GM23338 (cell line): ENCODE measurements around the gene CCDC120.

Experiments
- CREB1 ChIP-seq: fragments of 250-450 bp; sonication (Bioruptor Pico); IDR thresholded peaks from 2 replicates; pipeline ENCODE4 v1.5.0; 2020; ENCODE audit warnings: low read depth, mild to moderate bottlenecking, moderate library complexity
- CTCF ChIP-seq, 2 experiments: fragments of 200-600 bp in 1 of 2; sonication (generic) in 1 of 2; conservative IDR thresholded peaks; 2 replicates each; pipeline versions ENCODE4 v1.5.1 to v1.6.1; 2016 to 2017; ENCODE audit warnings: antibody characterized with exemption in 2 of 2, low read depth in 2 of 2, mild to moderate bottlenecking in 2 of 2, moderate library complexity in 1 of 2
- ETS1 ChIP-seq: IDR thresholded peaks from 2 replicates; pipeline ENCODE4 v1.6.1; 2016; ENCODE audit warnings: antibody characterized with exemption
- EZH2 ChIP-seq: fragments of 200-600 bp; sonication (generic); IDR thresholded peaks from one replicate; pipeline ENCODE4 v1.8.0; 2017; ENCODE audit warnings: antibody characterized with exemption, mild to moderate bottlenecking, low read depth; ENCODE audit not compliant: unreplicated experiment
- EZH2phosphoT487 ChIP-seq: fragments of 200-600 bp; sonication (generic); IDR thresholded peaks from one replicate; pipeline ENCODE4 v1.8.1; 2018; ENCODE audit warnings: antibody characterized with exemption; ENCODE audit not compliant: unreplicated experiment
- JUNB ChIP-seq: IDR thresholded peaks from one replicate; pipeline ENCODE4 v1.6.1; 2016; ENCODE audit warnings: antibody characterized with exemption; ENCODE audit not compliant: unreplicated experiment
- POLR2AphosphoS5 ChIP-seq: IDR thresholded peaks from 2 replicates; pipeline ENCODE4 v1.6.1; 2016; ENCODE audit warnings: antibody characterized with exemption, low read depth
- REST ChIP-seq: IDR thresholded peaks from one replicate; pipeline ENCODE4 v1.6.1; 2018; ENCODE audit warnings: antibody characterized with exemption; ENCODE audit not compliant: unreplicated experiment
- STAT1 ChIP-seq: IDR thresholded peaks from one replicate; pipeline ENCODE4 v1.6.1; 2016; ENCODE audit warnings: antibody characterized with exemption; ENCODE audit not compliant: unreplicated experiment
- ZNF114 ChIP-seq: fragments of 250-450 bp; sonication (Bioruptor Pico); IDR thresholded peaks from 2 replicates; pipeline ENCODE4 v1.5.0; 2020; ENCODE audit warnings: mild to moderate bottlenecking, moderate library complexity

DNA sequence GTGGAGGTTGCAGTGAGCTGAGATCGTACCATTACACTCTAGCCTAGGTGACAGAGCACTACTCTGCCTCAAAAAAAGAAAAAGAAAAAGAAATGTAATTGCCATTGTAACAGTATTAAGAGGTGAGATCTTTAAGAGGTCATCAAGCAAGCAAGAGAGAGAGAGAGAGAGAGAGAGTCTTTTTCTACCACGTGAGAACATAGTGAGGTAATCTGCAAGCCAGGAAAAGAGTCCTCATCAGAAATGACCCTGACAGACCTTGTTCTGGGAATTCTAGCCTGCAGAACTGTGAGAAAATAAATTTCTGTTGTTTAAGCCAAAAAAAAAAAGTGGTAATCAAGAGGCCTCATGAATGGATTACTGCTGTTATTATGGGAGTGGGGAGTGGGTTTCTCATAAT lies 49.8 kb downstream of the CCDC120 start:
- no peak for TF ChIP-seq EZH2
- no peak for TF ChIP-seq CREB1 (CRISPR knock-in tag)
- TF ChIP-seq CTCF (conservative IDR thresholded peaks at IDR 0.05; ENCODE audit: low read depth in 2 of 2) = no peak
- no peak for TF ChIP-seq EZH2phosphoT487
- TF ChIP-seq ZNF114 (CRISPR knock-in tag) = no peak
- no peak for TF ChIP-seq REST
- no peak for TF ChIP-seq POLR2AphosphoS5
- no peak for TF ChIP-seq ETS1
- TF ChIP-seq STAT1 = no peak
- no peak for TF ChIP-seq JUNB
